BE2C (cell line): ENCODE results near the gene UCN.
"Not testable (repeated sequence)": the region's sequence is repeated elsewhere in the genome, so short reads cannot be mapped to it uniquely, and the experiment has no call there.

Source experiments
- DNase-seq: peaks from one replicate; pipeline ENCODE4 v3.0.0-alpha.2; 2020
- H3K27me3 ChIP-seq: fragments of 250-450 bp; sonication (Bioruptor Pico); 2 replicates; pipeline ENCODE4 v1.5.1; 2020; ENCODE audit warnings: mild to moderate bottlenecking
- H3K36me3 ChIP-seq: fragments of 250-450 bp; sonication (Bioruptor Pico); 2 replicates; pipeline ENCODE4 v1.5.1; 2020; ENCODE audit warnings: mild to moderate bottlenecking
- H3K4me1 ChIP-seq: fragments of 250-450 bp; sonication (Bioruptor Pico); 2 replicates; pipeline ENCODE4 v1.5.1; 2020
- H3K4me3 ChIP-seq: 2 replicates; pipeline ENCODE4 v1.5.1; 2011; ENCODE audit warnings: low read depth, low read length
- H3K9me3 ChIP-seq: fragments of 250-450 bp; sonication (Bioruptor Pico); 2 replicates; pipeline ENCODE4 v1.5.1; 2020
- CTCF ChIP-seq: IDR thresholded peaks from 2 replicates; pipeline ENCODE4 v1.5.1; 2012; ENCODE audit warnings: mild to moderate bottlenecking, low read depth, low read length

UCN gene

GRCh38 chr2:27323596-27324285 is 15.5 kb upstream of the UCN start:
- Histone ChIP-seq H3K27me3 (no peaks in the 10 kb centered on the region), H3K9me3 (no peaks in the 10 kb centered on the region), H3K36me3 (peaks cover 25% of the 10 kb centered on the region), H3K4me3 (peak overlapping the region; percentile 100), H3K4me1 (peaks cover 11% of the 10 kb centered on the region)
- TF ChIP-seq CTCF, result no peak
- no peak for DNase-seq

- DNase-seq, result peak; percentile 93
- H3K4me1 ChIP-seq, result peaks cover 11% of the 10 kb centered on the region
- peak within 1 kb of the TSS; percentile 100 for H3K4me3 ChIP-seq
- H3K36me3 ChIP-seq, result peaks cover 18% of the 10 kb centered on the region
- no peak for TF ChIP-seq CTCF
- no peaks in the 10 kb centered on the region for H3K9me3 ChIP-seq
- H3K27me3 ChIP-seq, result no peaks in the 10 kb centered on the region
Measured at GRCh38 chr2:27322766-27323595, 14.7 kb upstream of the UCN start, which contains the start of gene MPV17. Gene MPV17, minus strand, starts transcription at chr2:27323097. Its CDS starts 580 bp downstream, at chr2:27322517.

GRCh38 chr2:27322301-27322765 is 14.1 kb upstream of the UCN start:
- H3K4me3 ChIP-seq, result peak overlapping the region; percentile 100
- no peak for DNase-seq
- peaks cover 14% of the 10 kb centered on the region for H3K36me3 ChIP-seq
- H3K27me3 ChIP-seq, result no peaks in the 10 kb centered on the region
- H3K4me1 ChIP-seq, result peaks cover 11% of the 10 kb centered on the region
- TF ChIP-seq CTCF, result no peak
- H3K9me3 ChIP-seq, result no peaks in the 10 kb centered on the region

GRCh38 chr2:27320958-27321543 is 12.8 kb upstream of the UCN start:
- DNase-seq, result peak; percentile 78
- Histone ChIP-seq H3K36me3 (peaks cover 6% of the 10 kb centered on the region), H3K4me3 (peak overlapping the region; percentile 21; the same call in 1 of the 2 replicates), H3K4me1 (peaks cover 11% of the 10 kb centered on the region), H3K9me3 (no peaks in the 10 kb centered on the region), H3K27me3 (no peaks in the 10 kb centered on the region)
- TF ChIP-seq CTCF, result peak; percentile 52

- H3K4me3 ChIP-seq, DNase-seq, H3K27me3 ChIP-seq, H3K9me3 ChIP-seq, H3K36me3 ChIP-seq: not testable (repeated sequence)
- peaks cover 11% of the 10 kb centered on the region for H3K4me1 ChIP-seq
Measured at GRCh38 chr2:27319839-27320238, 11.6 kb upstream of the UCN start.

- H3K36me3 ChIP-seq, result no peaks in the 10 kb centered on the region
- no peaks in the 10 kb centered on the region for H3K9me3 ChIP-seq
- no peaks in the 10 kb centered on the region for H3K27me3 ChIP-seq
- peak; percentile 56 for DNase-seq
- no peak overlapping the region for H3K4me3 ChIP-seq
- peaks cover 8% of the 10 kb centered on the region for H3K4me1 ChIP-seq
- no peak for TF ChIP-seq CTCF
Measured at GRCh38 chr2:27316655-27317412, 8.6 kb upstream of the UCN start.
